Endometrium (tissue), 2 donors: ENCODE results near the gene PTPRN.

ENCODE experiments used
- FAIRE-seq: peaks from 2 replicates; lab custom pipeline; 2012; peaks lifted over from hg19 to GRCh38; lab: Jason Lieb, UNC
- donor health status: control.
- donor health status: control.

The PTPRN gene

DNA sequence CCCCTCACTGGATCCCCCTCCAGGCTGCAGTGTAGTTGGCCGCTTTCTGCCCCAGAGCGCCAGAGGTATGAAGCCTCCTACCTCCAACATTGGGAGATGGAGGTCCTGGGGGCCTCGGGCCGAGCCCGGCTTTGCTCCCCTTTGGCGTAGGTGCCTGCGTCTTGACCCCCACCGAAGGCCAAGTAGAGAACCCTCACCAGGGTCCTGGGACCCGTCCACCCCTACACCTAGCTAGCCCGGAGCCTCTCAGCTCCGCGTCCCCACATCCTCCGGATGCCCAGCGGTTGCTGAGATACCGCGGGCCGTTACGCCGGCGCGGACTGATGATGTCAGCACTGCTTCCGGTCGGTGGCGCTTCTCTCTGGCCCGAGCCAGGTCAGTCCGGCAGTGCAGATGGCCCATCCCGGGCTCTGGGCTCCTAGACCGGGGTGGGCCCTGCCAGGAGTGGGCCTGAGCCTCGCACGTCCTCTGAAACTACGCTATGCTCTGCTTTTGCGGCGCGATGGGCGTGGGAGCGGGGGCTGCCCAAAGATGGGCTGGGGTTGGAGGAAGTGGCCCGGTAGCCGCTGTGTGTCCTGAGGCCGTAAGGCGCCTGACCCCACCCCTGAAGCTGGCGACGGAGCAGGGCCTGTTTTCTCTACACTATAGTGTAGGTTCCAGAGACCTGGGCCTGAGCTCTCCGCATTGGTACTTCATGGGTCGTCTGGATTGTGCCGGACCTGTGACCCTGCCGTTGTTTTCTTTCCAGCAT is 63.9 kb downstream of the PTPRN start, which contains the start of the genes GLB1L and STK16:
TSS of gene GLB1L (minus strand) at position 297 of the 751 bp plus-strand sequence. CDS start 1,871 bp downstream, outside the sequence.
TSS of gene STK16 (plus strand) at position 332 of the 751 bp plus-strand sequence. CDS start 521 bp downstream, outside the sequence.
- FAIRE-seq = no peak

DNA sequence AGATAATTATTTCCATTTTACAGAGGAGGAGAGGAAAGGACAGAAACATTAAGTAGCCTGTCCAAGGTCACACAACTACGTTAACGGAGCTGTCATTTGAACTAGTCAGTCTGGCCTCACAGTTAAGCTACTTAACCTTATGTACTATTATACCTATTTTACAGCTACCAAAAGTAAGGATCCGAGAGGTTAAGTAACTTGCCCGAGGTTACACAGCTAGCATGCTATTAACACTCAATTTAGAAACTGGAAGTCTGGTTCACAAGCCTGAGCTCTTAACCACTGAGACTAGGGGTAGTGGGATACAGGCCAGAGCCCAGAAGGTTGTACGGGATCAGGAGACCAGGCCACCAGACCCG is 64.4 kb downstream of the PTPRN start:
- FAIRE-seq = no peak

DNA sequence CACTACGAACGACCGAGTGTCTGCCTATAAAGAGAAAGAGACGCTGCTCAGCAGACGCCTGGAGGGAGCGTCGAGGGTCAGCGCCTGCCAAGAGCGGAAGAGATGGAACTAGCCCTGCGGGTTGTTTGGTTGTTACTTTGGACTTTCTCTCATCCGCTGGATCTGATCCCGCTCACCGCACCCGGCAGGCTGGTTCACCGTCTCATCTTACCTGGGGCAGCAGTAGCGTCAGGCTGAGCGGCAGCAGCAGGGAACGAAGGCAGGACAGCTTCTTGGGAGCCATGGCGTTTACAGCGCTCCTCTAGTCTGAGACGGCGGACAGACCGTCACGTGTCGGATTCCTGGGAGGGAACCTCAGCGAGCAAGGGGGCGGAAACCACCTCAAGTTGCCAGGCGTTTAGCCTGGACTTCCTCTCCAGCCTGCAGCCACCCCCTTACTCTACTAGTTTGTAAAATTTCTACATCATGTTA is 65.9 kb downstream of the PTPRN start:
- FAIRE-seq = no peak
